DND-41 (cell line): ENCODE data around the gene PEX5.

Experiments
- ATAC-seq: fragments of 200-7000 bp; cut with Tn5 transposase; 3 replicates; pipeline ENCODE4 v1.9.1; 2021; ENCODE audit warnings: low read depth; ENCODE audit not compliant: insufficient read depth
- DNase-seq: peaks from one replicate; pipeline ENCODE4 v3.0.0-alpha.2; 2020
- H2AFZ ChIP-seq: 2 replicates; pipeline ENCODE4 v1.6.0; 2012; ENCODE audit warnings: low read depth, low read length
- H3K27ac ChIP-seq: 2 replicates; pipeline ENCODE4 v1.5.1; 2012; ENCODE audit warnings: low read length, inconsistent platforms
- H3K27me3 ChIP-seq: fragments of 200-600 bp; sonication (generic); 2 replicates; pipeline ENCODE4 v1.6.0; 2012; ENCODE audit warnings: low read length, mild to moderate bottlenecking, inconsistent platforms; ENCODE audit not compliant: insufficient read depth, poor library complexity
- H3K36me3 ChIP-seq: 2 replicates; pipeline ENCODE4 v1.5.1; 2012; ENCODE audit warnings: low read length, inconsistent platforms; ENCODE audit not compliant: insufficient read depth
- H3K4me1 ChIP-seq: 2 replicates; pipeline ENCODE4 v1.5.1; 2012; ENCODE audit warnings: mild to moderate bottlenecking, low read length; ENCODE audit not compliant: insufficient read depth
- H3K4me2 ChIP-seq: 2 replicates; pipeline ENCODE4 v1.6.0; 2012; ENCODE audit warnings: mild to moderate bottlenecking, moderate library complexity, low read length, inconsistent platforms; ENCODE audit not compliant: insufficient read depth
- H3K4me3 ChIP-seq, 2 experiments: fragments of 200-600 bp in 1 of 2; shearing (Covaris generic) in 1 of 2; 2 replicates each; pipeline ENCODE4 v1.5.1; 2012 to 2016; ENCODE audit warnings: inconsistent platforms in 2 of 2, low read length in 2 of 2, mild to moderate bottlenecking in 2 of 2, low read depth in 1 of 2, moderate library complexity in 1 of 2
- H3K79me2 ChIP-seq: 2 replicates; pipeline ENCODE4 v1.6.0; 2012; ENCODE audit warnings: low read length, inconsistent platforms; ENCODE audit not compliant: insufficient read depth
- H3K9ac ChIP-seq: 2 replicates; pipeline ENCODE4 v1.6.0; 2012; ENCODE audit warnings: low read depth, mild to moderate bottlenecking, inconsistent platforms, low read length, moderate library complexity
- H3K9me3 ChIP-seq: 2 replicates; pipeline ENCODE4 v1.5.1; 2012; ENCODE audit warnings: low read length, moderate library complexity, mild to moderate bottlenecking, inconsistent platforms; ENCODE audit not compliant: insufficient read depth, severe bottlenecking
- H4K20me1 ChIP-seq: 2 replicates; pipeline ENCODE4 v1.6.0; 2012; ENCODE audit warnings: low read length; ENCODE audit not compliant: insufficient read depth
- EZH2 ChIP-seq: IDR thresholded peaks from 3 replicates; pipeline ENCODE4 v1.6.1; 2012; ENCODE audit warnings: borderline replicate concordance, low read depth, mild to moderate bottlenecking, moderate library complexity, low read length, inconsistent platforms; ENCODE audit not compliant: severe bottlenecking
- TF ChIP-seq, protein P1 (sequence below): IDR thresholded peaks from 2 replicates; pipeline ENCODE4 v1.5.1; 2012; ENCODE audit warnings: borderline replicate concordance, low read length, moderate library complexity, mild to moderate bottlenecking; ENCODE audit not compliant: poor library complexity, severe bottlenecking; ENCODE audit errors: extremely low read depth

PEX5 gene

DNA sequence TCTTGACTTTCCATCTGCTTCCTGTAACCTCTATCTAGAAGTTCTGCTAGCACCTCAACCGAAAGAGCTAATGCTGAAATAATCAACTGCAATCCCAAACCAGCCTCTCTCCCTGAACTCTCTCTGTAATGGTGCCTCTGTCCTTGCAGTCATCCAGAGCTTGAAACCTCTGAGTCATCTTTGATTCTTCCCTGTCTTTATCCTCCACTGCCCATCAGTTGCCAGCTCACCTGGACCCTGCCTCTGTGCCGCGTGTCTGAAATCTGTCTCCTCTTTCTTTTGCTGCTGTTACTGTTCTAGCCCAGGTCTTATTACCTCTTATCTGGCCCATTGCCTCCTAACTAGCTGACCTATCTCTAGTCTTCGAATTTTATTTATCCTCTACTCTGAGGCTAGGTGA lies 43.8 kb upstream of the PEX5 start:
- TF ChIP-seq, protein P1, sequence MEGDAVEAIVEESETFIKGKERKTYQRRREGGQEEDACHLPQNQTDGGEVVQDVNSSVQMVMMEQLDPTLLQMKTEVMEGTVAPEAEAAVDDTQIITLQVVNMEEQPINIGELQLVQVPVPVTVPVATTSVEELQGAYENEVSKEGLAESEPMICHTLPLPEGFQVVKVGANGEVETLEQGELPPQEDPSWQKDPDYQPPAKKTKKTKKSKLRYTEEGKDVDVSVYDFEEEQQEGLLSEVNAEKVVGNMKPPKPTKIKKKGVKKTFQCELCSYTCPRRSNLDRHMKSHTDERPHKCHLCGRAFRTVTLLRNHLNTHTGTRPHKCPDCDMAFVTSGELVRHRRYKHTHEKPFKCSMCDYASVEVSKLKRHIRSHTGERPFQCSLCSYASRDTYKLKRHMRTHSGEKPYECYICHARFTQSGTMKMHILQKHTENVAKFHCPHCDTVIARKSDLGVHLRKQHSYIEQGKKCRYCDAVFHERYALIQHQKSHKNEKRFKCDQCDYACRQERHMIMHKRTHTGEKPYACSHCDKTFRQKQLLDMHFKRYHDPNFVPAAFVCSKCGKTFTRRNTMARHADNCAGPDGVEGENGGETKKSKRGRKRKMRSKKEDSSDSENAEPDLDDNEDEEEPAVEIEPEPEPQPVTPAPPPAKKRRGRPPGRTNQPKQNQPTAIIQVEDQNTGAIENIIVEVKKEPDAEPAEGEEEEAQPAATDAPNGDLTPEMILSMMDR: no peak
- no peak for TF ChIP-seq EZH2
- Histone ChIP-seq H3K79me2 (no peaks in the 10 kb centered on the region), H3K36me3 (peaks cover 60% of the 10 kb centered on the region), H4K20me1 (no peaks in the 10 kb centered on the region), H3K9me3 (no peaks in the 10 kb centered on the region), H3K4me2 (no peak overlapping the region), H3K4me3 (no peak overlapping the region), H3K9ac (no peak overlapping the region), H3K27ac (no peak overlapping the region), H3K27me3 (no peaks in the 10 kb centered on the region), H3K4me1 (no peaks in the 10 kb centered on the region), H2AFZ (no peak overlapping the region)
- DNase-seq (no peak), ATAC-seq (no peak)

DNA sequence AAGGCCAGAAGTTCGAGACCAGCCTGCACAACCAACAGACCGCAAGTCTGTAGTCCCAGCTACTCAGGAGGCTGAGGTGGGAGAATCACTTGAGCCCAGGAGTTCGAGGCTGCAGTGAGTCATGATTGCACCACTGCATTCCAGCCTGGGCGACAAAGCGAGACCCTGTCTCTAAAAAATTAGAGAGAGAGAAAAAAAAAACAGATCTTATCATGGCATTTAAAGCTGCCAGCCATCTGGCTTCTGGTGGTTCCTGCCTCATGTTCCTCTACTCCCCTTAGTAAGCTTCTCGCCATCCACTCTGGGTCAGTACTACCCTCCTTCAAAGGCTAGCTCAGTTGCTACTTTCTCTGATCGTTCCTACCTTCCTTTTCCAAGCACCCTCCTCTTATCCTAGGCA lies 43.3 kb upstream of the PEX5 start:
- DNase-seq (no peak), ATAC-seq (no peak)
- H3K36me3 ChIP-seq: peaks cover 60% of the 10 kb centered on the region
- H3K4me1 ChIP-seq: no peaks in the 10 kb centered on the region
- no peaks in the 10 kb centered on the region for H3K79me2 ChIP-seq
- no peak overlapping the region for H3K4me3 ChIP-seq
- no peaks in the 10 kb centered on the region for H3K27me3 ChIP-seq
- H3K9ac ChIP-seq: no peak overlapping the region
- no peak overlapping the region for H3K4me2 ChIP-seq
- H2AFZ ChIP-seq: no peak overlapping the region
- no peak overlapping the region for H3K27ac ChIP-seq
- TF ChIP-seq, protein P1: no peak
- TF ChIP-seq EZH2: no peak
- no peaks in the 10 kb centered on the region for H3K9me3 ChIP-seq
- H4K20me1 ChIP-seq: no peaks in the 10 kb centered on the region

DNA sequence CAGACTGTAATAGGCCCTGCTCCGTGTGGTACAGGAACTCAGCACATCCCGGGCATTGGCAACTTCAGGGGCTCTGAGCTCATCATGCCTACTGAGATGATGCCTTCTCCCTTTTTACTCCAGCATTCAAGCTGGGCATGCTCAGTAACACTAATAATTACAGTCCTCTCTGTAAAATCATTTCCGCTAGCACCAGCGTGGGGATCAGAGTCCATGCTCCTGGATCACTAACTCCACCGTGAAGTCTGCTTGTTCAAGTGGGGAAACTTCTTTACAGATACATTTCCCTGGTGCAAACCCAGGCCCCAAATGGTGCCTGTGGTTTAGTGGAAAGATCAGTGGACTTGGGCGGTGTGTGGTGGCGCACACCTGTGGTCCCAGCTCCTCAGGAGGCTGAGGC lies 42.6 kb upstream of the PEX5 start:
- Histone ChIP-seq H3K9ac (no peak overlapping the region), H3K36me3 (peaks cover 57% of the 10 kb centered on the region), H2AFZ (no peak overlapping the region), H3K4me1 (no peaks in the 10 kb centered on the region), H3K4me3 (no peak overlapping the region), H3K27me3 (no peaks in the 10 kb centered on the region), H3K27ac (no peak overlapping the region), H3K79me2 (no peaks in the 10 kb centered on the region), H3K9me3 (no peaks in the 10 kb centered on the region), H3K4me2 (no peak overlapping the region), H4K20me1 (no peaks in the 10 kb centered on the region)
- no peak for ATAC-seq
- TF ChIP-seq, protein P1: no peak
- TF ChIP-seq EZH2: no peak
- no peak for DNase-seq

DNA sequence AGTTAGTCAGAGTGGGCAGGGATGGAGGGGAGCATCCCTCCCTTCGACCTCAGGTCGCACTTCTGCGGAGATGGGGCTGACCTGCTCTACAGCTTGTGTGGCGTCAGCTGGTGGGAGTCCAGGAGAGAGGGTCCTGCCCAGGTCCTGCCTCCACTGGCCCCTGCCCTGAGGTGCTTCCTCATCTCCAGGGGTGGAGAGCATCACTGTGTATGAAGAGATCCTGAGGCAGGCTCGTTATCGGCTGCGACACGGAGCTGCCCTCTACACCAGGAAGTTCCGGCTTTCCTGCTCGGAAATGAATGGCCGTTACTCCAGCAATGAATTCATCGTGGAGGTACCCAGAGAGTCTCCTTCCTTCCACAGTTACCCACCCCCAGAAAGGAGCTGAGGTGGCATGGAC lies 39.1 kb upstream of the PEX5 start:
- Histone ChIP-seq H3K4me2 (no peak overlapping the region), H3K9ac (no peak overlapping the region), H3K4me1 (no peaks in the 10 kb centered on the region), H3K27me3 (no peaks in the 10 kb centered on the region), H3K27ac (no peak overlapping the region), H2AFZ (no peak overlapping the region), H3K4me3 (no peak overlapping the region), H3K36me3 (peaks cover 48% of the 10 kb centered on the region), H4K20me1 (no peaks in the 10 kb centered on the region), H3K9me3 (no peaks in the 10 kb centered on the region), H3K79me2 (no peaks in the 10 kb centered on the region)
- DNase-seq (no peak), ATAC-seq (no peak)
- TF ChIP-seq EZH2: no peak
- TF ChIP-seq, protein P1: no peak
